Osteoblast (primary cell): ENCODE results near the gene EFCAB6. TPM values are rescaled to one million over a fixed set of nuclear protein-coding genes. Genes with fewer than 3 reads are reported as not detected.

Experiments used
- DNase-seq: peaks from one replicate; pipeline ENCODE4 v3.0.0; 2011; ENCODE audit warnings: low spot score, mixed read lengths; ENCODE audit not compliant: insufficient read length; ENCODE audit errors: missing footprints
- H2AFZ ChIP-seq: 2 replicates; pipeline ENCODE4 v1.6.0; 2011; ENCODE audit warnings: mild to moderate bottlenecking, low read length
- H3K27ac ChIP-seq: 2 replicates; pipeline ENCODE4 v1.5.1; 2011; ENCODE audit warnings: mild to moderate bottlenecking, low read depth, low read length, moderate library complexity
- H3K27me3 ChIP-seq: 2 replicates; pipeline ENCODE4 v1.6.0; 2012; ENCODE audit warnings: mild to moderate bottlenecking, control low read depth, inconsistent platforms, low read length, moderate library complexity; ENCODE audit not compliant: insufficient read depth
- H3K36me3 ChIP-seq: 2 replicates; pipeline ENCODE4 v1.5.1; 2011; ENCODE audit warnings: mild to moderate bottlenecking, low read length, control low read depth, moderate library complexity; ENCODE audit not compliant: insufficient read depth
- H3K4me1 ChIP-seq: 2 replicates; pipeline ENCODE4 v1.5.1; 2011; ENCODE audit warnings: mild to moderate bottlenecking, low read length, control low read depth, moderate library complexity; ENCODE audit not compliant: insufficient read depth
- H3K4me2 ChIP-seq: 2 replicates; pipeline ENCODE4 v1.6.0; 2011; ENCODE audit warnings: mild to moderate bottlenecking, low read length; ENCODE audit not compliant: insufficient read depth
- H3K4me3 ChIP-seq: fragments of 200-600 bp; sonication (generic); 3 replicates; pipeline ENCODE4 v1.5.1; 2012; ENCODE audit warnings: mild to moderate bottlenecking, low read length, inconsistent platforms; ENCODE audit not compliant: insufficient read depth
- H3K79me2 ChIP-seq: 2 replicates; pipeline ENCODE4 v1.6.0; 2012; ENCODE audit warnings: mild to moderate bottlenecking, low read length, control low read depth, inconsistent platforms; ENCODE audit not compliant: insufficient read depth
- H3K9me3 ChIP-seq: 2 replicates; pipeline ENCODE4 v1.5.1; 2011; ENCODE audit warnings: low read depth, low read length, control low read depth
- H4K20me1 ChIP-seq: 2 replicates; pipeline ENCODE4 v1.6.0; 2012; ENCODE audit warnings: mild to moderate bottlenecking, low read length, control low read depth; ENCODE audit not compliant: insufficient read depth
- CTCF ChIP-seq: IDR thresholded peaks from 2 replicates; pipeline ENCODE4 v1.5.1; 2011; ENCODE audit warnings: mild to moderate bottlenecking, low read depth, low read length, moderate library complexity; ENCODE audit errors: extremely low read depth
- total RNA-seq: library from RNA; depleted of rRNA; stranded (reverse); fragments of >200 nt; gene quantifications from 2 replicates; pipeline ENCODE4 v1.2.3, GENCODE V29; 2012

EFCAB6 gene
- total RNA-seq, 1 donor = 1.8 TPM

- no peak overlapping the region for H3K4me3 ChIP-seq
Measured at GRCh38 chr22:43541462-43542407, 270.4 kb downstream of the EFCAB6 start.

GRCh38 chr22:43541022-43541421, 271.1 kb downstream of the EFCAB6 start:
- no peaks in the 10 kb centered on the region for H3K4me1 ChIP-seq
- TF ChIP-seq CTCF = no peak
- H3K36me3 ChIP-seq = no peaks in the 10 kb centered on the region
- no peaks in the 10 kb centered on the region for H3K79me2 ChIP-seq
- no peak overlapping the region for H2AFZ ChIP-seq
- H3K4me3 ChIP-seq = no peak overlapping the region
- no peaks in the 10 kb centered on the region for H4K20me1 ChIP-seq
- no peaks in the 10 kb centered on the region for H3K27me3 ChIP-seq
- DNase-seq = no peak
- no peak overlapping the region for H3K27ac ChIP-seq
- H3K4me2 ChIP-seq = no peak overlapping the region
- no peaks in the 10 kb centered on the region for H3K9me3 ChIP-seq

More at GRCh38 chr22:43541462-43542407, 270.4 kb downstream of the EFCAB6 start:
- Histone ChIP-seq H3K4me2 (no peak overlapping the region), H3K9me3 (no peaks in the 10 kb centered on the region), H3K27me3 (no peaks in the 10 kb centered on the region), H3K79me2 (no peaks in the 10 kb centered on the region), H4K20me1 (no peaks in the 10 kb centered on the region), H3K27ac (no peak overlapping the region), H2AFZ (no peak overlapping the region), H3K4me1 (no peaks in the 10 kb centered on the region), H3K36me3 (no peaks in the 10 kb centered on the region)
- no peak for TF ChIP-seq CTCF
- no peak for DNase-seq

GRCh38 chr22:43540529-43540923, 271.6 kb downstream of the EFCAB6 start:
- Histone ChIP-seq H4K20me1 (no peaks in the 10 kb centered on the region), H3K36me3 (no peaks in the 10 kb centered on the region), H2AFZ (no peak overlapping the region), H3K4me2 (no peak overlapping the region), H3K9me3 (no peaks in the 10 kb centered on the region), H3K27me3 (no peaks in the 10 kb centered on the region), H3K27ac (no peak overlapping the region), H3K4me3 (no peak overlapping the region), H3K4me1 (no peaks in the 10 kb centered on the region), H3K79me2 (no peaks in the 10 kb centered on the region)
- DNase-seq = no peak
- no peak for TF ChIP-seq CTCF
